GM23338 (cell line): ENCODE data around the gene CTTN. TPM values are rescaled to one million over a fixed set of nuclear protein-coding genes. Genes with fewer than 3 reads are reported as not detected.

Source experiments
- ATAC-seq: fragments of 200-7000 bp; cut with Tn5 transposase; 3 replicates; pipeline ENCODE4 v1.9.1; 2020
- DNase-seq: peaks from one replicate; pipeline ENCODE4 v3.0.0-alpha.2; 2015; ENCODE audit warnings: low spot score
- H2AFZ ChIP-seq: fragments of 200-600 bp; sonication (generic); 2 replicates; pipeline ENCODE4 v1.8.0; 2016; ENCODE audit warnings: antibody characterized with exemption, mild to moderate bottlenecking, moderate library complexity
- H3F3A ChIP-seq: fragments of 200-600 bp; sonication (generic); replicated peaks from 2 replicates; pipeline ENCODE4 v1.8.0; 2017; ENCODE audit warnings: antibody characterized with exemption, mixed run types, low read depth
- H3K27ac ChIP-seq: fragments of 200-600 bp; sonication (generic); 2 replicates; pipeline ENCODE4 v1.6.1; 2016; ENCODE audit warnings: low read depth
- H3K27me3 ChIP-seq: fragments of 200-600 bp; sonication (generic); 2 replicates; pipeline ENCODE4 v1.8.0; 2016; ENCODE audit warnings: mild to moderate bottlenecking, mixed run types, moderate library complexity; ENCODE audit not compliant: insufficient read depth
- H3K36me3 ChIP-seq: fragments of 200-600 bp; sonication (generic); 2 replicates; pipeline ENCODE4 v1.8.0; 2016; ENCODE audit warnings: mild to moderate bottlenecking; ENCODE audit not compliant: insufficient read depth
- H3K4me1 ChIP-seq: fragments of 200-600 bp; sonication (generic); 2 replicates; pipeline ENCODE4 v1.8.0; 2016; ENCODE audit warnings: mild to moderate bottlenecking, moderate library complexity; ENCODE audit not compliant: insufficient read depth
- H3K4me2 ChIP-seq: fragments of 200-600 bp; sonication (generic); 2 replicates; pipeline ENCODE4 v1.7.1; 2017; ENCODE audit warnings: mixed run types
- H3K4me3 ChIP-seq: fragments of 200-600 bp; sonication (generic); 2 replicates; pipeline ENCODE4 v1.6.1; 2016; ENCODE audit warnings: mixed run types
- H3K79me2 ChIP-seq: fragments of 200-600 bp; sonication (generic); replicated peaks from 2 replicates; pipeline ENCODE4 v1.8.0; 2017; ENCODE audit warnings: mild to moderate bottlenecking; ENCODE audit not compliant: insufficient read depth
- H3K9me2 ChIP-seq: fragments of 200-600 bp; sonication (generic); 2 replicates; pipeline ENCODE4 v1.8.0; 2017; ENCODE audit not compliant: insufficient read depth
- H4K20me1 ChIP-seq: fragments of 200-600 bp; sonication (generic); replicated peaks from 2 replicates; pipeline ENCODE4 v1.8.0; 2017; ENCODE audit warnings: mild to moderate bottlenecking; ENCODE audit not compliant: insufficient read depth
- H3K27ac Mint-ChIP-seq: 2 replicates; pipeline ENCODE4 v1.8.0; 2020; ENCODE audit warnings: inconsistent platforms, mild to moderate bottlenecking, moderate library complexity, mixed read lengths
- H3K27me3 Mint-ChIP-seq: 3 replicates; pipeline ENCODE4 v1.8.0; 2022; ENCODE audit warnings: low read depth, mild to moderate bottlenecking, moderate library complexity, mixed read lengths, inconsistent platforms; ENCODE audit not compliant: insufficient read depth, poor library complexity
- H3K36me3 Mint-ChIP-seq: 3 replicates; pipeline ENCODE4 v1.8.0; 2021; ENCODE audit warnings: low read depth, mild to moderate bottlenecking, inconsistent platforms, moderate library complexity, mixed read lengths
- H3K4me1 Mint-ChIP-seq: 3 replicates; pipeline ENCODE4 v1.8.0; 2020; ENCODE audit warnings: mild to moderate bottlenecking, inconsistent platforms, mixed read lengths
- H3K4me3 Mint-ChIP-seq: 3 replicates; pipeline ENCODE4 v1.8.0; 2021; ENCODE audit warnings: moderate library complexity, mild to moderate bottlenecking, inconsistent platforms, mixed read lengths
- H3K9me3 Mint-ChIP-seq: 3 replicates; pipeline ENCODE4 v1.8.0; 2020; ENCODE audit warnings: moderate library complexity, mild to moderate bottlenecking, inconsistent platforms, mixed read lengths
- CREB1 ChIP-seq: fragments of 250-450 bp; sonication (Bioruptor Pico); IDR thresholded peaks from 2 replicates; pipeline ENCODE4 v1.5.0; 2020; ENCODE audit warnings: low read depth, mild to moderate bottlenecking, moderate library complexity
- EZH2phosphoT487 ChIP-seq: fragments of 200-600 bp; sonication (generic); IDR thresholded peaks from one replicate; pipeline ENCODE4 v1.8.1; 2018; ENCODE audit warnings: antibody characterized with exemption; ENCODE audit not compliant: unreplicated experiment
- JUNB ChIP-seq: IDR thresholded peaks from one replicate; pipeline ENCODE4 v1.6.1; 2016; ENCODE audit warnings: antibody characterized with exemption; ENCODE audit not compliant: unreplicated experiment
- NANOG ChIP-seq: IDR thresholded peaks from 2 replicates; pipeline ENCODE4 v1.6.1; 2016; ENCODE audit warnings: antibody characterized with exemption, borderline replicate concordance
- POLR2AphosphoS5 ChIP-seq: IDR thresholded peaks from 2 replicates; pipeline ENCODE4 v1.6.1; 2016; ENCODE audit warnings: antibody characterized with exemption, low read depth
- STAT1 ChIP-seq: IDR thresholded peaks from one replicate; pipeline ENCODE4 v1.6.1; 2016; ENCODE audit warnings: antibody characterized with exemption; ENCODE audit not compliant: unreplicated experiment
- ZNF331 ChIP-seq: fragments of 250-450 bp; sonication (Bioruptor Pico); IDR thresholded peaks from 2 replicates; pipeline ENCODE4 v1.5.0; 2020; ENCODE audit warnings: low read depth, mild to moderate bottlenecking, moderate library complexity
- polyA plus RNA-seq: library from polyadenylated mRNA; unstranded; fragments of >200 nt; fragmentation: Nextera tagmentation; extraction: Ambion mirVana; gene quantifications from 2 replicates; pipeline ENCODE4 v1.2.1, GENCODE V29; 2016
- total RNA-seq: library from RNA; depleted of rRNA; stranded (reverse); fragments of >200 nt; shearing (Covaris generic); gene quantifications from 2 replicates; pipeline ENCODE4 v1.2.3, GENCODE V29; 2014
- TF ChIP-seq, protein P1 (sequence below): fragments of 250-450 bp; sonication (Bioruptor Pico); IDR thresholded peaks from 2 replicates; pipeline ENCODE4 v1.5.0; 2020; ENCODE audit warnings: mild to moderate bottlenecking, moderate library complexity
- TF ChIP-seq, protein P2 (sequence below), 2 experiments: fragments of 200-600 bp in 1 of 2; sonication (generic) in 1 of 2; conservative IDR thresholded peaks; 2 replicates each; pipeline versions ENCODE4 v1.5.1 to v1.6.1; 2016 to 2017; ENCODE audit warnings: antibody characterized with exemption in 2 of 2, low read depth in 2 of 2, mild to moderate bottlenecking in 2 of 2, moderate library complexity in 1 of 2

CTTN gene
- total and polyA plus RNA-seq, 2 experiments from 2014 or later, result 163 to 343 TPM

GRCh38 chr11:70351646-70352045 lies 46.7 kb upstream of the CTTN start (continued):
- TF ChIP-seq, protein P1, sequence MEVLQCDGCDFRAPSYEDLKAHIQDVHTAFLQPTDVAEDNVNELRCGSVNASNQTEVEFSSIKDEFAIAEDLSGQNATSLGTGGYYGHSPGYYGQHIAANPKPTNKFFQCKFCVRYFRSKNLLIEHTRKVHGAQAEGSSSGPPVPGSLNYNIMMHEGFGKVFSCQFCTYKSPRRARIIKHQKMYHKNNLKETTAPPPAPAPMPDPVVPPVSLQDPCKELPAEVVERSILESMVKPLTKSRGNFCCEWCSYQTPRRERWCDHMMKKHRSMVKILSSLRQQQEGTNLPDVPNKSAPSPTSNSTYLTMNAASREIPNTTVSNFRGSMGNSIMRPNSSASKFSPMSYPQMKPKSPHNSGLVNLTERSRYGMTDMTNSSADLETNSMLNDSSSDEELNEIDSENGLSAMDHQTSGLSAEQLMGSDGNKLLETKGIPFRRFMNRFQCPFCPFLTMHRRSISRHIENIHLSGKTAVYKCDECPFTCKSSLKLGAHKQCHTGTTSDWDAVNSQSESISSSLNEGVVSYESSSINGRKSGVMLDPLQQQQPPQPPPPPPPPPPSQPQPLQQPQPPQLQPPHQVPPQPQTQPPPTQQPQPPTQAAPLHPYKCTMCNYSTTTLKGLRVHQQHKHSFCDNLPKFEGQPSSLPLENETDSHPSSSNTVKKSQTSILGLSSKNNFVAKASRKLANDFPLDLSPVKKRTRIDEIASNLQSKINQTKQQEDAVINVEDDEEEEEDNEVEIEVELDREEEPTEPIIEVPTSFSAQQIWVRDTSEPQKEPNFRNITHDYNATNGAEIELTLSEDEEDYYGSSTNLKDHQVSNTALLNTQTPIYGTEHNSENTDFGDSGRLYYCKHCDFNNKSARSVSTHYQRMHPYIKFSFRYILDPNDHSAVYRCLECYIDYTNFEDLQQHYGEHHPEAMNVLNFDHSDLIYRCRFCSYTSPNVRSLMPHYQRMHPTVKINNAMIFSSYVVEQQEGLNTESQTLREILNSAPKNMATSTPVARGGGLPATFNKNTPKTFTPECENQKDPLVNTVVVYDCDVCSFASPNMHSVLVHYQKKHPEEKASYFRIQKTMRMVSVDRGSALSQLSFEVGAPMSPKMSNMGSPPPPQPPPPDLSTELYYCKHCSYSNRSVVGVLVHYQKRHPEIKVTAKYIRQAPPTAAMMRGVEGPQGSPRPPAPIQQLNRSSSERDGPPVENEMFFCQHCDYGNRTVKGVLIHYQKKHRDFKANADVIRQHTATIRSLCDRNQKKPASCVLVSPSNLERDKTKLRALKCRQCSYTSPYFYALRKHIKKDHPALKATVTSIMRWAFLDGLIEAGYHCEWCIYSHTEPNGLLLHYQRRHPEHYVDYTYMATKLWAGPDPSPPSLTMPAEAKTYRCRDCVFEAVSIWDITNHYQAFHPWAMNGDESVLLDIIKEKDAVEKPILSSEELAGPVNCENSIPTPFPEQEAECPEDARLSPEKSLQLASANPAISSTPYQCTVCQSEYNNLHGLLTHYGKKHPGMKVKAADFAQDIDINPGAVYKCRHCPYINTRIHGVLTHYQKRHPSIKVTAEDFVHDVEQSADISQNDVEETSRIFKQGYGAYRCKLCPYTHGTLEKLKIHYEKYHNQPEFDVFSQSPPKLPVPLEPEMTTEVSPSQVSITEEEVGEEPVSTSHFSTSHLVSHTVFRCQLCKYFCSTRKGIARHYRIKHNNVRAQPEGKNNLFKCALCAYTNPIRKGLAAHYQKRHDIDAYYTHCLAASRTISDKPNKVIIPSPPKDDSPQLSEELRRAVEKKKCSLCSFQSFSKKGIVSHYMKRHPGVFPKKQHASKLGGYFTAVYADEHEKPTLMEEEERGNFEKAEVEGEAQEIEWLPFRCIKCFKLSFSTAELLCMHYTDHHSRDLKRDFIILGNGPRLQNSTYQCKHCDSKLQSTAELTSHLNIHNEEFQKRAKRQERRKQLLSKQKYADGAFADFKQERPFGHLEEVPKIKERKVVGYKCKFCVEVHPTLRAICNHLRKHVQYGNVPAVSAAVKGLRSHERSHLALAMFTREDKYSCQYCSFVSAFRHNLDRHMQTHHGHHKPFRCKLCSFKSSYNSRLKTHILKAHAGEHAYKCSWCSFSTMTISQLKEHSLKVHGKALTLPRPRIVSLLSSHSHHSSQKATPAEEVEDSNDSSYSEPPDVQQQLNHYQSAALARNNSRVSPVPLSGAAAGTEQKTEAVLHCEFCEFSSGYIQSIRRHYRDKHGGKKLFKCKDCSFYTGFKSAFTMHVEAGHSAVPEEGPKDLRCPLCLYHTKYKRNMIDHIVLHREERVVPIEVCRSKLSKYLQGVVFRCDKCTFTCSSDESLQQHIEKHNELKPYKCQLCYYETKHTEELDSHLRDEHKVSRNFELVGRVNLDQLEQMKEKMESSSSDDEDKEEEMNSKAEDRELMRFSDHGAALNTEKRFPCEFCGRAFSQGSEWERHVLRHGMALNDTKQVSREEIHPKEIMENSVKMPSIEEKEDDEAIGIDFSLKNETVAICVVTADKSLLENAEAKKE (CRISPR knock-in tag), result no peak
- TF ChIP-seq JUNB, result no peak

- no peaks in the 10 kb centered on the region for H3K9me3 Mint-ChIP-seq
- no peak overlapping the region for H2AFZ ChIP-seq
- peaks cover 28% of the 10 kb centered on the region for H3K36me3 ChIP-seq
- no peak overlapping the region for H3K4me3 ChIP-seq
- H3K4me2 ChIP-seq, result no peak overlapping the region
- H3K27me3 ChIP-seq, result no peaks in the 10 kb centered on the region
- no peaks in the 10 kb centered on the region; the same call in 1 of the 2 replicates for H3K79me2 ChIP-seq
- H3K27ac ChIP-seq, result no peak overlapping the region
- no peaks in the 10 kb centered on the region for H3K27me3 Mint-ChIP-seq
- no peak for DNase-seq
- no peak for ATAC-seq
- no peak overlapping the region for H3K27ac Mint-ChIP-seq
- no peaks in the 10 kb centered on the region for H3K4me1 ChIP-seq
- no peaks in the 10 kb centered on the region for H3K9me2 ChIP-seq
- no peak overlapping the region for H3K4me3 Mint-ChIP-seq
- no peaks in the 10 kb centered on the region for H3K4me1 Mint-ChIP-seq
- no peaks in the 10 kb centered on the region for H3F3A ChIP-seq
- H3K36me3 Mint-ChIP-seq, result peaks cover 66% of the 10 kb centered on the region
- H4K20me1 ChIP-seq, result peaks cover 12% of the 10 kb centered on the region; the same call in 1 of the 2 replicates
- TF ChIP-seq CREB1 (CRISPR knock-in tag) (no peak), ZNF331 (CRISPR knock-in tag) (no peak), NANOG (no peak), STAT1 (no peak), EZH2phosphoT487 (no peak), POLR2AphosphoS5 (no peak)
- TF ChIP-seq, protein P2, sequence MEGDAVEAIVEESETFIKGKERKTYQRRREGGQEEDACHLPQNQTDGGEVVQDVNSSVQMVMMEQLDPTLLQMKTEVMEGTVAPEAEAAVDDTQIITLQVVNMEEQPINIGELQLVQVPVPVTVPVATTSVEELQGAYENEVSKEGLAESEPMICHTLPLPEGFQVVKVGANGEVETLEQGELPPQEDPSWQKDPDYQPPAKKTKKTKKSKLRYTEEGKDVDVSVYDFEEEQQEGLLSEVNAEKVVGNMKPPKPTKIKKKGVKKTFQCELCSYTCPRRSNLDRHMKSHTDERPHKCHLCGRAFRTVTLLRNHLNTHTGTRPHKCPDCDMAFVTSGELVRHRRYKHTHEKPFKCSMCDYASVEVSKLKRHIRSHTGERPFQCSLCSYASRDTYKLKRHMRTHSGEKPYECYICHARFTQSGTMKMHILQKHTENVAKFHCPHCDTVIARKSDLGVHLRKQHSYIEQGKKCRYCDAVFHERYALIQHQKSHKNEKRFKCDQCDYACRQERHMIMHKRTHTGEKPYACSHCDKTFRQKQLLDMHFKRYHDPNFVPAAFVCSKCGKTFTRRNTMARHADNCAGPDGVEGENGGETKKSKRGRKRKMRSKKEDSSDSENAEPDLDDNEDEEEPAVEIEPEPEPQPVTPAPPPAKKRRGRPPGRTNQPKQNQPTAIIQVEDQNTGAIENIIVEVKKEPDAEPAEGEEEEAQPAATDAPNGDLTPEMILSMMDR (conservative IDR thresholded peaks at IDR 0.05; ENCODE audit: low read depth in 2 of 2), result no peak
- TF ChIP-seq, protein P1 (CRISPR knock-in tag), result no peak
Measured at GRCh38 chr11:70352100-70352499, 46.2 kb upstream of the CTTN start.
